DMS 273 treated with DMSO at 0.1 percent for 48 hours (cell line): Measurements from ENCODE around the gene SNX5.

Experiments used
- DNase-seq: peaks from one replicate; lab custom pipeline; 2025; lab: John Stamatoyannopoulos, UW

The SNX5 gene

GRCh38 chr20:17916433-17916891 is 52.1 kb downstream of the SNX5 start:
- DNase-seq, result peak; percentile 44

- DNase-seq, result no peak
Observed at GRCh38 chr20:17914957-17915356, 53.6 kb downstream of the SNX5 start.

DNA sequence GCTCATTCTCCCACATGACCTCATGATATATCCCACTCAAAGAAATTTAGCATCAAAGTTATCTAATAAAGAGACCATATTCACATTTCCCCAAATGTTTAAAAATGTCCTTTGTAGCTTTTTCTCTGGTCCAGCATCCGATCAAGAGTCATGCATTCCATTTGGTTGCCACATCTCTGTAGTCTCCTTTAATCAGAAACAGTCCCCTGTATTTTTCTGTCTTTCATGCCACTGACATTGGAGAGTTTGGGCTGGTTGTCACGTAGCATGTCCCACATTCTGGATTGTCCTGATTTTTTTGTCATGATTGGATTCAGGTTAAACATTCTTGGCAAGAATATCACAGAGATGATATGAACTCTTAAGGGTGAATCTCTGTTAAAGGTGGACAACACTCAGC is 55.7 kb downstream of the SNX5 start:
- DNase-seq, result no peak

DNA sequence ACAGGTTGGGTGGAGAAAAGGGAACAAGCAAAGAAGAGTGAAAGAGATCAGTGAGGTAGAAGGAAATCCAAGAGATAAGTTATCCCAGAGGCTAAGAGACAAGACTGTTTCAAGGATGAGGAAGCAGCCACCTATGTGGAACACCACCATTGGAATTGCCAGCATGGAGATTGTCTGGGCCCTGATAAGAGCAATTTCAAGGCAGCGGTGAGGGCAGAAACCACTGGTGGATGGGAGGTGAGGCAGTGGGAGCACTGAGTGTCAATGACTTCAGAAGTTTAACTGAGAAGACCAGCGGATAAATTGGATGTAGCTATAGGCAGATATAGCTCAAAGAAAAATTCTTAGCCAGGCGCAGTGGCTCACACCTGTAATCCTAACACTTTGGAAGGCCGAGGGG is 56.7 kb downstream of the SNX5 start:
- no peak for DNase-seq

DNA sequence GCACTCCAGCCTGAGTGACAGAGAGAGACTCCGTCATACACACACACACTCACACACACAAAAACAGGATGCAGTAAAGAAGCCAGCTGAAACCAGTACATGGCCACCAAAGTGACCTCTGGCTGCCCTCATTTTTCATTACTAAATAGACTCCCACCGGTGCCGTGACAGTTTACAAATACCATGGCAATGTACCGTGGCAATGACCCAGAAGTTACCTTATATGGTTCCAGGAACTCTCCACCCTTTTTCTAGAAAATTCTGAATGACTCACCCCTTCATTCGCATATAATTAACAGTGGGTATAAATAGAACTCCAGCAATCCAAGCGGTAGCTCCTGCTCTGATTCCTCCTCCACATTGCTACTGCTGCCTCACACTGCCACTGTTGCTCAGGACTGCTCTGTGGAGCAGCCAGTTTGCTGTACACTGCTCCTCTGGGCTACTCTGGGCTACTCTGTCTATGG is 57.7 kb downstream of the SNX5 start:
- no peak for DNase-seq

GRCh38 chr20:17909869-17910321 is 58.7 kb downstream of the SNX5 start:
- DNase-seq, result no peak

DNA sequence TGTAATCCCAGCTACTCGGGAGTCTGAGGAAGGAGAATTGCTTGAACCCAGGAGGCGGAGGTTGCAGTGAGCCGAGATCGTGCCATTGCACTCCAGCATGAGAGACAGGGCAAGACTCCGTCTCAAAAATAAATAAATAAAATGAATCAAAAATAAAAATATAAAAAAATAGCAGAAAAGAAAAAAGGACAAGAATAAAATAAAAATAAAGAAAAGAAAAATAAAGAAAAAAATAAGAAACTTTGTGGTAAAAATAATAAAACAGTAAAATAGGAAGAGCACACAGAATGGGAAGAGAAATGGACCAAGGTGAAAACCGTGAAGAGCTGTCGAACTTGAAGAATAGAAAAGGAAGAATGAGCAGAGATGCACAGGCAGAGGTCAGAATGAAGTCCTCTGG is 63.0 kb downstream of the SNX5 start:
- no peak for DNase-seq

GRCh38 chr20:17904027-17904426 is 64.6 kb downstream of the SNX5 start:
- DNase-seq, result no peak

- DNase-seq, result no peak
Observed at GRCh38 chr20:17902531-17903083, 66.0 kb downstream of the SNX5 start.

GRCh38 chr20:17901971-17902370 is 66.6 kb downstream of the SNX5 start:
- no peak for DNase-seq

GRCh38 chr20:17898548-17898994 is 70.0 kb downstream of the SNX5 start:
- peak; percentile 7 for DNase-seq

- DNase-seq, result no peak
Observed at GRCh38 chr20:17897566-17898307, 70.9 kb downstream of the SNX5 start.

- no peak for DNase-seq
Observed at GRCh38 chr20:17896771-17897369, 71.7 kb downstream of the SNX5 start.

GRCh38 chr20:17896193-17896723 is 72.3 kb downstream of the SNX5 start:
- no peak for DNase-seq

GRCh38 chr20:17895641-17896171 is 72.9 kb downstream of the SNX5 start:
- no peak for DNase-seq

DNA sequence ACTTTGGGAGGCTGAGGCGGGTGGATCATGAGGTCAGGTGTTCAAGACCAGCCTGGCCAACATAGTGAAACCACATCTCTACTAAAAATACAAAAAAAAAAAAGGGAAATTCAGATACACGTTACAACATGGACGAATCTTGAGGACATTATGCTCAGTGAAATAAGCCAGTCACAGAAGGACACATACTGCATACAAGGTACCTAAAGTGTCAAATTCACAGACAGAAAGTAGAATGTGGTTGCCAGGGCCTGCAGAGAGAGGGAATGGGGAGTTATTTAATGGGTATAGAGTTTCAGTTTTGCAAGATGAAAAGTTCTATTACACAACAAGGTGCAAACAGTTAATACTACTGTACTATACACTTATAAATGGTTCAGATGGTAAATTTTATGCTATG is 75.1 kb downstream of the SNX5 start:
- DNase-seq, result no peak

DNA sequence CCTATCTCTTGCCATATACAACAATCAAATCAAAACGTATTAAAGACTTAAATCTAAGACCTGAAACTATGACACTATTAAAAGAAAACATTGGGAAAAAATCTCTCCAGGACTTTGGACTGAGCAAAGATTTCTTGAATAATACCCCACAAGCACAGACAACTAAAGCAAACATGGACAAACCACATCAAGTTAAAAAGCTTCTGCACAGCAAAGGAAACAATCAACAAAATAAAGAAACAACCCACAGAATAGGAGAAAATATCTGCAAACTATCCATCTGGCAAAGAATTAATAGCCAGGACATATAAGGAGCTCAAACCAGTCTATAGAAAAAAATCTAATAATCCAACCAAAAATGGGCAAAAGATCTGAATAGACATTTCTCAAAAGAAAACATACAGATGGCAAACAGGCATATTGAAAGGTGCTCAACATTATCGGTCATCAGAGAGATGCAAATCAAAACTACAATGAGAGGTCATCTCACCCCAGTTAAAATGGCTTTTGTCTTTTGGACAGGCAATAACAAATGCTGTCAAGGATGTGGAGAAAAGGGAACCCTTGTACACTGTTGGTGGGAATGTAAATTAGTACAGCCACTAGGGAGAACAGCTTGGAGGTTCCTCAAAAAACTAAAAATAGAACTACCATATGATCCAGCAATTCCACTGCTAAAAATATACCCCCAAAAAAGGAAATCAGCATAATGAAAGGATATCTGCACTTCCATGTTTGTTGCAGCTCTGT is 76.2 kb downstream of the SNX5 start:
- no peak for DNase-seq
